CD14-positive monocyte (primary cell): ENCODE results near the gene ANKRD13B. TPM values are rescaled to one million over a fixed set of nuclear protein-coding genes. Genes with fewer than 3 reads are reported as not detected.

Source experiments
- DNase-seq, 3 donors: peaks; one replicate each; pipeline ENCODE4 v3.0.0-alpha.2; 2011 to 2022
- H2AFZ ChIP-seq: 2 replicates; pipeline ENCODE4 v1.6.0; 2012; ENCODE audit warnings: mild to moderate bottlenecking, low read depth, low read length, inconsistent platforms; ENCODE audit not compliant: insufficient read depth, poor library complexity, severe bottlenecking
- H3K27ac ChIP-seq, 2 donors: 1 replicate in 1 of 2; 2 replicates in 1 of 2; pipeline ENCODE4 v1.5.1; 2012 to 2013; ENCODE audit warnings: low read length in 2 of 2, control low read depth in 1 of 2, inconsistent platforms in 1 of 2, low read depth in 1 of 2, mild to moderate bottlenecking in 1 of 2
- H3K27me3 ChIP-seq, 2 donors: one replicate each; pipeline versions ENCODE4 v1.6.0 to v1.6.1; 2011 to 2013; ENCODE audit warnings: low read length in 2 of 2; ENCODE audit not compliant: control insufficient read depth in 2 of 2, insufficient read depth in 2 of 2
- H3K36me3 ChIP-seq, 2 donors: replicated peaks in 1 of 2; 1 replicate in 1 of 2; 2 replicates in 1 of 2; pipeline versions ENCODE4 v1.5.1 to v1.6.1; 2012 to 2013; ENCODE audit warnings: low read length in 2 of 2, control low read depth in 1 of 2, inconsistent platforms in 1 of 2, mild to moderate bottlenecking in 1 of 2; ENCODE audit not compliant: insufficient read depth in 2 of 2, control insufficient read depth in 1 of 2
- H3K4me1 ChIP-seq, 2 donors: 1 replicate in 1 of 2; 2 replicates in 1 of 2; pipeline versions ENCODE4 v1.5.1 to v1.6.1; 2012 to 2013; ENCODE audit warnings: low read length in 2 of 2, control low read depth in 1 of 2, inconsistent platforms in 1 of 2, mild to moderate bottlenecking in 1 of 2, moderate library complexity in 1 of 2; ENCODE audit not compliant: insufficient read depth in 2 of 2, control insufficient read depth in 1 of 2
- H3K4me2 ChIP-seq: replicated peaks from 2 replicates; pipeline ENCODE3; 2012; ENCODE audit warnings: low read length, moderate library complexity, mild to moderate bottlenecking; ENCODE audit not compliant: poor library complexity, severe bottlenecking; ENCODE audit errors: extremely low read depth
- H3K4me3 ChIP-seq, 3 experiments: fragments of 200-600 bp in 1 of 3; sonication (generic) in 1 of 3; replicated peaks in 1 of 3; 1 replicate in 2 of 3; 2 replicates in 1 of 3; pipeline ENCODE4 v1.5.1; 2011 to 2013; ENCODE audit warnings: low read length in 3 of 3, mild to moderate bottlenecking in 3 of 3, control low read depth in 2 of 3, low read depth in 2 of 3, inconsistent platforms in 1 of 3, moderate library complexity in 1 of 3
- H3K79me2 ChIP-seq: 2 replicates; pipeline ENCODE4 v1.6.0; 2012; ENCODE audit warnings: mild to moderate bottlenecking, control low read depth, inconsistent platforms, low read length, moderate library complexity; ENCODE audit not compliant: insufficient read depth
- H3K9ac ChIP-seq: 2 replicates; pipeline ENCODE4 v1.6.0; 2017; ENCODE audit warnings: low read length, mild to moderate bottlenecking; ENCODE audit not compliant: insufficient read depth, poor library complexity, severe bottlenecking
- H3K9me3 ChIP-seq, 2 donors: replicated peaks in 1 of 2; 1 replicate in 1 of 2; 2 replicates in 1 of 2; pipeline versions ENCODE4 v1.5.1 to v1.6.1; 2012 to 2013; ENCODE audit warnings: low read length in 2 of 2, control low read depth in 1 of 2; ENCODE audit not compliant: control insufficient read depth in 1 of 2, insufficient read depth in 1 of 2
- H4K20me1 ChIP-seq: 2 replicates; pipeline ENCODE4 v1.6.0; 2012; ENCODE audit warnings: mild to moderate bottlenecking, low read length, control low read depth, moderate library complexity; ENCODE audit not compliant: insufficient read depth
- H3K27ac Mint-ChIP-seq, 7 donors: one replicate each; pipeline ENCODE4 v1.8.0; 2020; ENCODE audit warnings: mild to moderate bottlenecking in 7 of 7, mixed read lengths in 7 of 7, moderate library complexity in 6 of 7, inconsistent platforms in 2 of 7
- H3K27me3 Mint-ChIP-seq, 3 donors: one replicate each; pipeline ENCODE4 v1.8.0; 2021 to 2022; ENCODE audit warnings: low read depth in 3 of 3, mild to moderate bottlenecking in 3 of 3, mixed read lengths in 3 of 3, moderate library complexity in 3 of 3, inconsistent platforms in 1 of 3
- H3K36me3 Mint-ChIP-seq, 2 donors: one replicate each; pipeline ENCODE4 v1.8.0; 2020; ENCODE audit warnings: mixed read lengths in 2 of 2, inconsistent platforms in 1 of 2, mild to moderate bottlenecking in 1 of 2
- H3K4me1 Mint-ChIP-seq: one replicate; pipeline ENCODE4 v1.8.0; 2020; ENCODE audit warnings: mild to moderate bottlenecking, mixed read lengths
- H3K4me3 Mint-ChIP-seq, 2 donors: one replicate each; pipeline ENCODE4 v1.8.0; 2020; ENCODE audit warnings: mild to moderate bottlenecking in 2 of 2, mixed read lengths in 2 of 2, moderate library complexity in 1 of 2
- H3K9me3 Mint-ChIP-seq, 7 donors: one replicate each; pipeline ENCODE4 v1.8.0; 2020 to 2022; ENCODE audit warnings: mixed read lengths in 7 of 7, mild to moderate bottlenecking in 6 of 7, moderate library complexity in 6 of 7, inconsistent platforms in 2 of 7
- CTCF ChIP-seq: fragments of 200-600 bp; IDR thresholded peaks from one replicate; pipeline ENCODE4 v1.8.0; 2022; ENCODE audit warnings: antibody characterized with exemption, mild to moderate bottlenecking
- WGBS: methylation state at CpG from one replicate; pipeline ENCODE4 v1.1.5; 2013; ENCODE audit warnings: missing lambda C conversion rate; ENCODE audit not compliant: insufficient coverage; 5-methylcytosine and 5-hydroxymethylcytosine counted together
- intact Hi-C, 2 donors: fragments of 100-400 bp; cut with micrococcal nuclease; formaldehyde crosslinking; loops; one replicate each; pipeline versions ENCODE4 v1.15.0 to v1.15.1; 2023
- polyA plus RNA-seq, 3 donors: library from polyadenylated mRNA; depleted of rRNA in 1 of 3; unstranded in 2 of 3; stranded (reverse) in 1 of 3; fragments of 300-500 nt in 2 of 3; fragments of >200 nt in 1 of 3; fragmentation: Illumina TruSeq in 2 of 3; gene quantifications; 1 replicate in 2 of 3; 2 replicates in 1 of 3; pipeline ENCODE4 v1.2.3, GENCODE V29; 2012 to 2021

ANKRD13B gene
- polyA plus RNA-seq, 3 donors: 0.37 TPM; not detected in 2

GRCh38 chr17:29595943-29596774 lies 3.2 kb downstream of the ANKRD13B start:
- Histone ChIP-seq H3K9me3 (no peaks in the 10 kb centered on the region), H2AFZ (no peak overlapping the region), H3K27ac (no peak overlapping the region), H3K36me3 (no peaks in the 10 kb centered on the region), H3K27me3 (peaks cover 2 to 28% of the 10 kb centered on the region in 2 donors), H3K4me2 (no peak overlapping the region), H3K4me3 (no peak overlapping the region), H3K9ac (no peak overlapping the region), H3K79me2 (no peaks in the 10 kb centered on the region), H3K4me1 (peaks cover 25 to 28% of the 10 kb centered on the region in 2 donors), H4K20me1 (peaks cover 5% of the 10 kb centered on the region)
- WGBS: 98% methylated on average over 8 of the region's 12 CpGs
- Mint-ChIP-seq H3K9me3 (peaks cover 0 to 3% (median 0%) of the 10 kb centered on the region in 7 donors), H3K4me1 (peaks cover 25% of the 10 kb centered on the region), H3K27ac (no peak overlapping the region), H3K4me3 (no peak overlapping the region), H3K36me3 (no peaks in the 10 kb centered on the region), H3K27me3 (peaks cover 33 to 40% (median 37%) of the 10 kb centered on the region in 3 donors)
- TF ChIP-seq CTCF: no peak
- DNase-seq: no peak
- intact Hi-C loops: no loop called here

GRCh38 chr17:29596811-29597210 lies 3.9 kb downstream of the ANKRD13B start:
- no peak for DNase-seq
- H2AFZ ChIP-seq: no peak overlapping the region
- Mint-ChIP-seq H3K4me3 (no peak overlapping the region), H3K4me1 (peaks cover 18% of the 10 kb centered on the region), H3K27me3 (peaks cover 31 to 33% (median 33%) of the 10 kb centered on the region in 3 donors), H3K9me3 (peaks cover 0 to 3% (median 0%) of the 10 kb centered on the region in 7 donors), H3K36me3 (no peaks in the 10 kb centered on the region), H3K27ac (no peak overlapping the region)
- peaks cover 5% of the 10 kb centered on the region for H4K20me1 ChIP-seq
- no peak overlapping the region for H3K9ac ChIP-seq
- TF ChIP-seq CTCF: no peak
- H3K27ac ChIP-seq: no peak overlapping the region
- no peaks in the 10 kb centered on the region for H3K9me3 ChIP-seq
- no peak overlapping the region for H3K4me2 ChIP-seq
- H3K4me3 ChIP-seq: no peak overlapping the region
- peaks cover 2 to 25% of the 10 kb centered on the region in 2 donors for H3K27me3 ChIP-seq
- intact Hi-C loops: no loop called here
- 82% methylated on average over 6 of the region's 9 CpGs for WGBS
- no peaks in the 10 kb centered on the region for H3K79me2 ChIP-seq
- H3K4me1 ChIP-seq: peaks cover 18 to 21% of the 10 kb centered on the region in 2 donors
- no peaks in the 10 kb centered on the region for H3K36me3 ChIP-seq
